Measurements from ENCODE around the gene POLR1A.

POLR1A gene

GRCh38 chr2:86042256-86043168 is 63.2 kb downstream of the POLR1A start:
- Histone ChIP-seq H2AFZ (ENCODE audit: low read depth, low read length) (no peak overlapping the region), H3K36me3 (replicated peaks; ENCODE audit: low read depth, low read length) (peaks cover 66% of the 10 kb centered on the region), H3K9me3 (ENCODE audit: insufficient read depth, low read length) (no peaks in the 10 kb centered on the region), H3K4me2 (ENCODE audit: low read length) (no peak overlapping the region), H4K20me1 (ENCODE audit: insufficient read depth, low read length) (no peaks in the 10 kb centered on the region), H3K27me3 (ENCODE audit: low read depth, low read length) (no peaks in the 10 kb centered on the region), H3K4me3 (ENCODE audit: low read length) (no peak overlapping the region), H3K79me2 (ENCODE audit: low read length) (peaks cover under 1% of the 10 kb centered on the region; the same call in 1 of the 2 replicates), H3K9ac (ENCODE audit: low read length) (no peak overlapping the region), H3K27ac (ENCODE audit: low read length) (no peak overlapping the region), H3K4me1 (ENCODE audit: low read length) (peaks cover 22% of the 10 kb centered on the region)
- TF ChIP-seq EZH2phosphoT487 (IDR thresholded peaks at IDR 0.05; ENCODE audit: low read depth) = no peak
- no peak for TF ChIP-seq CTCF (IDR thresholded peaks at IDR 0.05; ENCODE audit: low read depth, low read length)

GRCh38 chr2:86039963-86040655 is 65.6 kb downstream of the POLR1A start:
- peaks cover 58% of the 10 kb centered on the region for H3K36me3 ChIP-seq (replicated peaks; ENCODE audit: low read depth, low read length)
- no peaks in the 10 kb centered on the region for H3K9me3 ChIP-seq (ENCODE audit: insufficient read depth, low read length)
- H3K79me2 ChIP-seq (ENCODE audit: low read length) = peaks cover 11% of the 10 kb centered on the region; the same call in 1 of the 2 replicates
- no peak for TF ChIP-seq EZH2phosphoT487 (IDR thresholded peaks at IDR 0.05; ENCODE audit: low read depth)
- TF ChIP-seq CTCF (IDR thresholded peaks at IDR 0.05; ENCODE audit: low read depth, low read length) = no peak
- no peaks in the 10 kb centered on the region for H4K20me1 ChIP-seq (ENCODE audit: insufficient read depth, low read length)
- H3K4me1 ChIP-seq (ENCODE audit: low read length) = peaks cover 46% of the 10 kb centered on the region
- H3K4me2 ChIP-seq (ENCODE audit: low read length) = no peak overlapping the region
- no peaks in the 10 kb centered on the region for H3K27me3 ChIP-seq (ENCODE audit: low read depth, low read length)
- H3K4me3 ChIP-seq (ENCODE audit: low read length) = no peak overlapping the region
- no peak overlapping the region for H2AFZ ChIP-seq (ENCODE audit: low read depth, low read length)
- H3K27ac ChIP-seq (ENCODE audit: low read length) = no peak overlapping the region
- no peak overlapping the region for H3K9ac ChIP-seq (ENCODE audit: low read length)

- no peak overlapping the region for H3K4me2 ChIP-seq (ENCODE audit: low read length)
- peak overlapping the region; percentile 96; the same call in 1 of the 2 replicates for H3K27ac ChIP-seq (ENCODE audit: low read length)
- no peaks in the 10 kb centered on the region for H4K20me1 ChIP-seq (ENCODE audit: insufficient read depth, low read length)
- H3K4me1 ChIP-seq (ENCODE audit: low read length) = peaks cover 49% of the 10 kb centered on the region
- no peak overlapping the region; the same call in 1 of the 2 replicates for H3K9ac ChIP-seq (ENCODE audit: low read length)
- no peaks in the 10 kb centered on the region for H3K9me3 ChIP-seq (ENCODE audit: insufficient read depth, low read length)
- H3K36me3 ChIP-seq (replicated peaks; ENCODE audit: low read depth, low read length) = peaks cover 52% of the 10 kb centered on the region
- no peaks in the 10 kb centered on the region for H3K27me3 ChIP-seq (ENCODE audit: low read depth, low read length)
- no peak overlapping the region for H3K4me3 ChIP-seq (ENCODE audit: low read length)
- H2AFZ ChIP-seq (ENCODE audit: low read depth, low read length) = no peak overlapping the region
- H3K79me2 ChIP-seq (ENCODE audit: low read length) = peaks cover 12% of the 10 kb centered on the region; the same call in 1 of the 2 replicates
- TF ChIP-seq CTCF (IDR thresholded peaks at IDR 0.05; ENCODE audit: low read depth, low read length) (no peak), EZH2phosphoT487 (IDR thresholded peaks at IDR 0.05; ENCODE audit: low read depth) (no peak)
Measured at GRCh38 chr2:86039178-86039962, 66.3 kb downstream of the POLR1A start.
